Muscle of arm (tissue), 12 donors: ENCODE results near the gene NAPB. TPM values are rescaled to one million over a fixed set of nuclear protein-coding genes. Genes with fewer than 3 reads are reported as not detected.

ENCODE experiments used
- DNase-seq: peaks from one replicate; pipeline ENCODE4 v3.0.0-alpha.2; 2013
- polyA plus RNA-seq, 12 donors: library from polyadenylated mRNA; unstranded; fragments of 120-200 nt; gene quantifications; one replicate each; pipeline ENCODE4 v1.2.1, GENCODE V29; 2013; ENCODE audit not compliant: insufficient read length in 12 of 12

NAPB gene
- polyA plus RNA-seq, 12 donors, result 5.2 to 12.8 (median 8.1) TPM; not detected in 1

- DNase-seq, result no peak
These were observed 13.4 kb downstream of the NAPB start for GRCh38 chr20:23407781-23408464.

DNA sequence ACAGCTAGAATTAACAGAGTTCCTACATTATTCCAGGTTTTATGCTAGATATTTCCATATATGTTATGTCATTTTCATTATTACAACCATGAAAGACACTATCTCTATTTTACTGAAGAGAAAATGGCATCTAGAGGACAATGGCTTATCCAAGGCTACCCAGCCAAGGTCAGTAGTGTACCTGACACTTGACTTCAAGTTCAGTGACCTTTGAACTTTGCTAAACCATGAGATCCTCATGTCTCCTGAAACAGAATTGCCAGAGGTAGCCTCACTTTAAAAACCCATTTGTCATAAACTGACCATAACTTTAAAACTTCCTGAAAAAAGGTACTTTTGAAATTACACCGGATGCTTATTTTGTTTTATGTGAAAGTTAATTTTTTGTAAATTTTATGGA is 14.4 kb downstream of the NAPB start:
- DNase-seq, result no peak

DNA sequence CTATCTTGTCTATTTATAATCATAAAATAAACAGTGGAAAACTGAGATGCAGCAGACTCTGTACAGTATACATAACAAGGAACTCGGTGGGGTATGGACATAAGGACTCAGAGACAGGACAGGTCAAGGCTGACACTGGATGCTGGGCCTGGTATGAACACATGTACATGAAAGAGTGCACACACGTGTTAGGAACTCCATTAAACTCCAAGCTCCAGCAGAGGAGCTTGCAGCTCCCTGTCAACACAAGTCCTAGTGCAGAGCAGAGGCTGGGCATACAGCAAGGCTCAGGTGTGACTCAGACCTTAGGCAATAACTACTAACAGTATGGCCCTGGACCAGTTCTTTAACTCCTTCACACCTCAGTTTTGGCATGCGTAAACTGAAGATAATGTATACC is 17.1 kb downstream of the NAPB start:
- DNase-seq, result no peak

GRCh38 chr20:23403751-23404150 is 17.5 kb downstream of the NAPB start:
- DNase-seq, result no peak

DNA sequence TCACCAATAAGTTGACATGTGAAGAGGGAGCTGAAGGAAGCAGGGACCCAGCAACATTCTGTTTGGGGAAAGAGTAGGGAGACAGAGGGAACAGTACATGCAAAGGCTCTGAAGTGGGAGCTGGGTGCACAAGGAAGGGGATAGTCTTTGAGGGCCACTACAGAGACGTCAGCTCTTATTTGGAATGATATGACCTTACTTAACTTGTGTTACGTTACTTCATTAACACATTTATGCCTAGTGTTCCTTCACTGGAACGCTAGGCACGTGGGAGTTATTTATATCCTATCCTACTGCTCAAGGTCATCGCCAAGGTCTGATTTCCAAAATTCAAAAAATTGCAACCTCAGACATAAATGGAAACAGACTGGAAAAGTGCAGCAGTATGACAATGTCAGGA is 20.2 kb downstream of the NAPB start:
- DNase-seq, result no peak

DNA sequence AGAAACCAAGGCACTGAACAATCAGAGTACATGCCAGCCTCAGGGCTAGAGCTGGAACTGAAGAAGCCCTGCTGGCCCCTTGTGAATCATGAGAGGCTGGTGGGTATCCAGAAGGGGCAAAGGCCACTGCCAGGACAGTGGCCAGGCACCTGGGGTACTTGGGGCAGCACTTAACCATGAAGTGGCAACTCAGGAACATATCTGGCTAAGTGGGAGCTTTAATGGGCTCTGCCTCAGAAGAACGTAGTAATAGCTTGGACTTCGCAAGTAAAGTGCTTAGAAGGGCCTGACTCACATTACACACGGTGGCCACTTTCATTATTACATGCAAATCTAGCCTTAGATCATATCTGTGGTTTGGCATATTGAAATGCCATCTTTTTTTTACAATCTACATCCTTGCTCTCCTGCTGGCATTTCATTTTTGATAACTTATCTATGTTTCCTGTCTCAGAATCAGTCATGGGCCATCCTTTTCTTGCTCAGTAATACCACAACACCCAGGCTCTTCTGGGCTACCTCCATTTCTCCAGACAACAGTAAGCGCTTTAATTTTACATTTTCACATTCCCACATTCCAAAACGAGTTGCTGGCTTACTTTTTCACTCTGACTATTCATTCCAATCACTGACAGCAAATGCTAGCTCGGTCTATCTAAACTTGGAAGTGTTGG is 21.6 kb downstream of the NAPB start:
- DNase-seq, result no peak

- DNase-seq, result no peak
These were observed 23.3 kb downstream of the NAPB start for GRCh38 chr20:23397961-23398360.

- DNase-seq, result no peak
These were observed 24.2 kb downstream of the NAPB start for GRCh38 chr20:23396950-23397627.

DNA sequence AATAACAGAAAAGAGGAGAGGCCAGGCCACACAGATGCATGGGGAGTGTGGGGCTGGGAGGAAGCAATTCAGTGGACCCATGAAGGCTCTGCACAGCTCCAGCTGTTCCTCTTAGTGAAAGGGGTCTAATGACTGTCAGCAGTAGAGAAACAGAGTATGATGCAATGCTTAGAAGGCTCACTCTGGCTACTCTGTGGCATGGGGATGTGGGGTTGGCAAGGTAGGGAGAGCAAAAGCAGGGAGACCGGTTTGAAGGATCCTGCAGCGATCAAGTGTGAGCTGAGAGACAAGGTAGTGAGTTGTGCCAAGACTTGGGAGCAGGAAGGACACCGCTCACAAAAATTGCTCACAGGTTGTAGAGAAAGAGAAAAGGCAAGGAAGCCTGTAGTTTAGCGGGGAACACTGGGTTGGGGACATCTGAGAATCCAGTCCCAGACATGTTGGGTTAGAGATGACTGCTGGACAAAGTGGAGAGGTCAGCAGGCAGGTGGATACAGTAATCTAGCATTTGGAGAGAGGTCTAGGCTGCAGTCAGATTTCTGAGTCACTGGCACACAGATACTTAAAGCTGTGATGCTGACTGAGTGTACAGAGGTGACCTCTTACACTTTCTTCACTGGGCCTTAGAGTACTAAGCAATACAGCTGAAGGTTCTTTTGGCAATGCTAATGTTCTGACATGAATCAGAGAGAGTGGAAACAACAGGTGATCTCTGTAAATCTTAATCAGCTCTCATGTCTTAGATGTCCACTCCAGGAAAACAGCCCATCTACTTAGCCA is 27.1 kb downstream of the NAPB start:
- DNase-seq, result no peak

DNA sequence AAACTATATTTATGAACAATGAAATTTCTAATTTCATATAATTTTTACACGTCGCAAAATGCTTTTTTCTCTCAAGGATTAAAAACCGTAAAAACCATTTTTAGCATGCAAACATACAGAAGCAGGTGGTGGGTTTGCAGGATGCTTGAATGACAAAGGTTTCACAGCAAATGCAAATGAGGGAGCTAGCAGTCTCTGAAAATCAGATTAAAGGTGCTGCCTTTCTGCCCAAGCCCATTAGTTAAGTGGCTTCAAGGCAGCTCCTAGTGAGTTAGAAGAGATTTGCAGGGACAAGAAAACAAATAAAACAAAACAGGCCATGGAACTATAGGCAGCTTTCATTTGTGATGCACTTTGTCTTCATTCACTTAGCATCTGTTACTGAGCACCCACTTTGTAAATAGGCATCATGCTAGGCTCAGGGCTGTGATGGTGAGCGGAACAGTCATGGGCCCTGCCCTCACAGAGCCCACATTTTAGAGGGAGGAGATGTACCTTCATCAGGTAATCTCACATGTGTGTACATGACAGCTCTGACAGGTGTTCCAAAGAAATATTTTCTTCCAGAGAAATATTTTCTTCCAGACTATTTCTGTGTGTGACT is 29.5 kb downstream of the NAPB start:
- no peak for DNase-seq

DNA sequence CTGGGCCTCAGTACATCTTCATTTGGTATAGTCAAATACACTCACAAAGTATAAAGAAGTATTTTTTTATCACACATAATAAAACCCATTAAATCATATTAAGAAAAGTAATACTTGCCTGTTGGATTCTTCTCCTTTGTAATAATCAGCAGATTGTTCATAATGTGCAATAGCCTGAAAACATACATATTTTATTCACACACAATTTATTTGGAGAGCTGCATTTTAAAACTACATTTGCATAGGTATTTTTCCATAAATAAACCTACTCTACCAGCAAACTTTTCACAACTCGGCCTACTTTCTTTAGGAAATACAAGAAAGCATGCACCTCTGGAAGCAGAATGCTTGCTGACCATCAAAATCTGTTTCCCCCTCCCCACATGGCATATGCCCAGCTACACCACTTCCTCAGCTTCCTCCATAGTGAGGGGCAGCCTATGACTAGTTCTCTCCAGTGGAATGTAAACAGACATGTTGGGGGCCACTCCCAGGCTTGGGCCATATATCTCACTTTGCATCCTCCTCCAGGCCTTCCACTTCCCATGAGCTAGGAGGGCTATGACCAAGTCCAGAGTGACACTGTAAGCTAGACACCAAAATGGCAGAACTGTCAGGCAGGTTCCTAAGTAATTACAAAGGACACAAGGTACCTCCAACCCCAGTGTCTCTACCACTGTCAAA is 31.1 kb downstream of the NAPB start:
- DNase-seq, result no peak

GRCh38 chr20:23387118-23387443 is 34.2 kb downstream of the NAPB start:
- no peak for DNase-seq

DNA sequence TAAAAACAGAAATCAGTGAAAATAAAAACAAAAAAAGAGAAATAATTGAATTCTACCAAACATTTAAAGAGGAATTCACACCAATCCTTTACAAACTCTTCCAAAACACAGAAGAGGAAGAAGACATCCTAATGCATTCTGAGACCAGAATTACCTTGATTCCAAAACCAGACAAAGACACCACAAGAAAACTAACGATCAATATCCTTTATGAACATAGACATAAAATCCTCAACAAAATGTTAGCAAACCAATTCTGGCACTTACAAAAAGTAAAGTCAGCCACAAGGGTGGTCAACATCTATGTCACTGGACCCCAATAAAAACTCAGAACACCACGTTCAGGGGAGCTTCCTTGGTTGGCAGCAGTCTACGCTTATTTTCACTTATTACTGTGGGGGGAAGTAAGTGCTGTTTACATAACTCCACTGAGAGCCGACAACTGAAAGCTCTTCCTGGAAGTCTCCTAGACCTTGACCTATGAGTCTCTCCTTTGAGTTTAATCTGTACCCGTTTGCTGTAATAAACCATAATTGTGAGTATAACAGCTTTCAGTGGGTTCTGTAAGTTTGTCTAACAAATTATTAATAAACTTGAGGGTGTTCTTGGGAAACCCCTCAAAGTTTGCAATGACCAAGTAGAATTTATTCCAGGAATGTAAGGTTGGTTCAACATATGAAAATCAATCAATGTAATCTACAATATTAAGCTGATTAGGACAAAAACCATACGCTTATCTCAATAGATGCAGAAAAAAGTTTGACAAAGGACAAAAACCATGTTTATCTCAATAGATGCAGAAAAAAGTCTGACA is 34.8 kb downstream of the NAPB start:
- no peak for DNase-seq

DNA sequence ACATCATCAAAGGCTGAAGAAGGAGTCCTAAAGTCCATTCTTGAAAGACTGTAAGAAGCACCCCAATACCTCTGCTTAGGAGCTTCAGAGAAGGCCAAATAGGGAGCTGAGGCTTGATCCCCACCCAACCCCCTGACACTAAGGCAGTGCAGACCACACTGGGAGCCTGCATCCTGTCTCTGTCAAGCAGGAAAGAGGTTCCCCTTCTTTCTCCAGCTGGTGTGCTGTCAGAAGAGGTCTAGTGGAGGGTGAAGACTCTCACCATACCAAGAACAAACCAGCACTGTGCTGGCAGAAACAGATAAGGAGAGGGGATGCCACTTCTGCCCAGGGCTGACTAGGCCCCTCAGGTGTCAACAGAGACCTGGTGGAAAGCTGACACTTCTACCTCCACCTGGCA is 39.4 kb downstream of the NAPB start:
- no peak for DNase-seq

- no peak for DNase-seq
These were observed 41.5 kb downstream of the NAPB start for GRCh38 chr20:23379772-23380171.

GRCh38 chr20:23375827-23376226 is 45.5 kb downstream of the NAPB start:
- DNase-seq, result no peak

- no peak for DNase-seq
These were observed 46.8 kb downstream of the NAPB start for GRCh38 chr20:23374441-23374840.

DNA sequence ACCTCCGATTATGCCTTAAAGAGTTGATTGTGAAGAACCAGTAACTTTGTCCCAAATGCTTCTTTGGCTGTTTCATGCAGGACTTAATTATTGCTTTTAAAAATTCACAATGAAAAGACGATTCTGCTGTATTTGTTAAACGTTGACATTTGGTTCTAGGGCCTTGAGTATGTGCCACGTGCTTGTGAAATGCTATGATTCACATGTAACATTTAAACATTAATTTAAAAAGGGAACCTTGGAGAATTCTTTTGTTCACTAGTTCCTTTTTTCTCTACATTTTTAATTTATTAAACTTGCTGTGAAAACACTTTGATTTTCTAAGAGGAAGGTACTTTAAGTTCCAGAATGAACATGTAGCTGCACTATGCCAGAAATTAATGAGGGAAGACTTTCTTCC is 49.8 kb downstream of the NAPB start:
- no peak for DNase-seq

DNA sequence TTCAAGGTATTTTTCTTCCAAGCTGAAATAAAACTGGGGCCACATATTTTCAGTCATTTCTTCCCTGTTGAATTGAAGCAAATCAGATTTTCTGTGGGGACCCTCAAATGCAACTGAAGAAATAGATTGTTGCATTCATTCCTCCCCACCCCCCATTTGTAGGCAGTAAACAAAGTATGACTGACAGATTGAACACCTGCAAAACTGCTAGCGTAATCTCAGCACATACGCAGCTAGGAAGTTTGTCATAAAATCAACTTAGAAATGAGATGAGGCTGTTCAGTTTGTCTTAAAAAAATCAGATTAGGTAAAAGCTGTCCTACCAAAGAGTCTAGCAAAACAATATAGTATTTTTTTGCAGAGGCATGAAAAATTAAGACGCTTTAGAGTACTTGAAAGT is 50.4 kb downstream of the NAPB start:
- no peak for DNase-seq

GRCh38 chr20:23370274-23370673 is 51.0 kb downstream of the NAPB start:
- no peak for DNase-seq
